Placental pericyte (primary cell): Measurements from ENCODE around the gene TGFB1I1. TPM values are rescaled to one million over a fixed set of nuclear protein-coding genes. Genes with fewer than 3 reads are reported as not detected.

Experiments
- total RNA-seq: library from RNA; depleted of rRNA; stranded (reverse); fragments of >200 nt; gene quantifications from 2 replicates; pipeline ENCODE4 v1.2.3, GENCODE V29; 2012

Gene TGFB1I1
- 106 and 170 TPM in 2 replicates for total RNA-seq

DNA sequence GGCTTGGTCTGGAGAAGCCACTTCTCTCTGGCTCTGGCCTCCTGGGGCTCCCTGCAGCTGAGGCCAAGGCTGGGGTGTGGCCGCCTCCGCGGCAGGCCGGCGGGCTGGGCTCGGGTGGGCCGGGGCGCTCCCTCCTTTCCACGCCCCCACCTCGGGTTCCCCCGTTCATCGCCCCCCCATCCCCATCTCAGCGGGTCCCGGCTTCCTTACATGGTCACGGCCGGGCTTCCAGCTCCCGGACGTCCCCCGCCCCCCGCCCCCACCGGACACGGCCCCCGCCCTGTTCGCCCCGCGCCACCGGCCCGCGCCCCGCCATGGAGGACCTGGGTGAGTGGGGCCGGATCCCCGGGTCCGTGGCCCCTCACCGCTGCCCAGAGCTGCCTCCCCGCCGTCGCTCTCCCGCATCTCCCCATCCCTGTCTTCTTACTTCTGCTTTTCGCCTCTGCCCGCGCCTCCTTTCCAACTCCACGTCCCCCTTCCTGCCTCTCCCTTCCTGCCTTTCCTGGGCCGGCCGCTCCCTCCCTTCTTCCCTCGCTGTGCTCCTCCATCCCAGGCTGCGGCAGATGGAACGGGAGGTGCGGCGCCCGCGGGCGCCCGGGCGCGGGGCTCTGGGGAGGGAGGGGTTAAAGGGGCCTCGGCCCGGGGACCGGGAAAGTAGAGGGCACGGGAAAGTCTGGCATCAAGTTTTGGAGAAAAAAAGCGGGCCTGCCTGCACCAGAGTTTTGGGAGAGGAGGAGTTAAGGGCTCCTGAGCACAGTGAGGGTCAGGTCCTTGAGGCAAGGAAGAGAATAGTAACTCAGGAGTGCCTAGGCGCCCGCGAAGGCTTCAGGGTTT is at the start of gene TGFB1I1:
TGFB1I1 (plus strand) TSS at position 278 of the 834 bp plus-strand sequence; CDS start at position 315, 37 bp downstream.

DNA sequence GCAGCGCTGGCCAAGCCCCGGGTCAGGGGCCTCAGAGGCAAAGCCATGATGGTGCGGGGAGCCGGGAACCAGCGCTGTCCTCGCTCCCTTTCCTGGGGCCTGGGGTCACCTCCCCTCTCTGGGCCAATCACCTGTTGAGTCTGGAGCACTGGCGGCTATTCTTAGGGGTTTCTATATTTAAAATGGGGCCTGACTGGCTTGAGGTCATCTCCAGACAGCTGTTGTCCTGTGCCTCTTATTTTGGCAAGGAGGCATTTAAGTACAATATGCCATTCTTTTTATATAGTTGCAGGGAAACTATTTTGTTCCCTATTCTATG is 43.7 kb upstream of the TGFB1I1 start, which contains the start of gene COX6A2:
COX6A2 (minus strand) TSS at position 82 of the 319 bp plus-strand sequence; CDS start at position 47, 35 bp downstream.

GRCh38 chr16:31458844-31459686 is 12.9 kb upstream of the TGFB1I1 start, which contains the start of gene ARMC5:
TSS of gene ARMC5 (plus strand) at chr16:31459501. CDS start at chr16:31459525, 24 bp downstream.

DNA sequence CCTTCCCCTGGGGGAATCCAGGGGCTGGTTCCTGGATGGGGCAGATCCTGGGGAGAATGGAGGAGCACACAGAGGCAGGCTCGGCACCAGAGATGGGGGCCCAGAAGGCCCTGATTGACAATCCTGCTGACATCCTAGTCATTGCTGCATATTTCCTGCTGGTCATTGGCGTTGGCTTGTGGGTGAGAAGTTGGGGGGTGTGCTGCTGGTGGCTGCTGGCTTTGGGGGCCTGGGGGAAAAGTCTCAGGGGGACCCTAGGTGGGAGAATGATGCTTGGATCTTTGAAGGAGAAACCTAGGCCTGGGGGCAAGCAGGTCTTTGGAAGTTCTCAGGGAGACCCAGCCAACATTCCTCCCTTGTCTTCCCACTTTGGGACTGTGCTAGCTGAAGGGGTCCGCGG is 11.1 kb downstream of the TGFB1I1 start, which contains the start of gene SLC5A2:
SLC5A2 (plus strand) TSS at position 43 of the 400 bp plus-strand sequence; CDS start at position 57, 14 bp downstream.

GRCh38 chr16:31507929-31508705 is 36.2 kb downstream of the TGFB1I1 start, which contains the start of gene RUSF1:
TSS of gene RUSF1 (minus strand) at chr16:31508391. CDS start at chr16:31508373, 18 bp downstream.

Other genes starting within 250 kb of the TGFB1I1 start
- 0.43 TPM in 1 of 2 replicates, not detected in the other for gene ITGAM, start 212.2 kb upstream of the TGFB1I1 start, total RNA-seq
- under 0.01 TPM in 1 of 2 replicates, not detected in the other for gene ITGAX, start 117.0 kb upstream of the TGFB1I1 start, total RNA-seq
- not detected in 2 replicates for gene ITGAD, start 78.8 kb upstream of the TGFB1I1 start, total RNA-seq
- not detected in 2 replicates for gene COX6A2, start 43.8 kb upstream of the TGFB1I1 start, total RNA-seq
- gene ZNF843, start 29.4 kb upstream of the TGFB1I1 start, total RNA-seq, result 0.29 and 0.66 TPM in 2 replicates
- 10.5 and 16.3 TPM in 2 replicates for gene ARMC5, start 12.7 kb upstream of the TGFB1I1 start, total RNA-seq
- not detected in 2 replicates for gene SLC5A2, start 11.0 kb downstream of the TGFB1I1 start, total RNA-seq
- 63.0 and 97.2 TPM in 2 replicates for gene RUSF1, start 36.2 kb downstream of the TGFB1I1 start, total RNA-seq
- not detected in 2 replicates for gene AHSP, start 55.7 kb downstream of the TGFB1I1 start, total RNA-seq